WTC11 (cell line): Measurements from ENCODE around the gene PI4K2A. TPM values are rescaled to one million over a fixed set of nuclear protein-coding genes. Genes with fewer than 3 reads are reported as not detected.
"Not testable (repeated sequence)": the region's sequence is repeated elsewhere in the genome, so short reads cannot be mapped to it uniquely, and the experiment has no call there.

ENCODE experiments used
- ATAC-seq: fragments of 200-7000 bp; cut with Tn5 transposase; 2 replicates; pipeline ENCODE4 v1.10.0; 2021; ENCODE audit warnings: mild to moderate bottlenecking, moderate library complexity
- CTCF ChIA-PET: fragments of 300-600 bp; sonication (Branson Sonifier 250); formaldehyde crosslinking; loops from one replicate; lab custom pipeline; 2021; ENCODE audit warnings: antibody characterized with exemption; lab: Charles Lee
- POLR2A ChIA-PET: fragments of 350-600 bp; sonication (Branson Sonifier 250); formaldehyde crosslinking; loops from one replicate; lab custom pipeline; 2021; ENCODE audit warnings: antibody characterized with exemption; lab: Charles Lee
- DNase-seq: peaks from one replicate; pipeline ENCODE4 v3.0.0; 2021; ENCODE audit warnings: low spot score
- H3K27ac Mint-ChIP-seq: 2 replicates; pipeline ENCODE4 v1.8.0; 2021; ENCODE audit warnings: mixed read lengths
- H3K27me3 Mint-ChIP-seq: 2 replicates; pipeline ENCODE4 v1.8.0; 2021; ENCODE audit warnings: low read depth, mild to moderate bottlenecking, moderate library complexity, mixed read lengths
- H3K36me3 Mint-ChIP-seq: 2 replicates; pipeline ENCODE4 v1.8.0; 2021; ENCODE audit warnings: mixed read lengths
- H3K4me1 Mint-ChIP-seq: 2 replicates; pipeline ENCODE4 v1.8.0; 2022; ENCODE audit warnings: mixed read lengths
- H3K4me3 Mint-ChIP-seq: 2 replicates; pipeline ENCODE4 v1.8.0; 2021; ENCODE audit warnings: mild to moderate bottlenecking, moderate library complexity, mixed read lengths
- H3K9me3 Mint-ChIP-seq: 2 replicates; pipeline ENCODE4 v1.8.0; 2021; ENCODE audit warnings: mixed read lengths
- ATF6 ChIP-seq: sonication (generic); formaldehyde crosslinking; IDR thresholded peaks from 2 replicates; pipeline ENCODE4 v1.8.1; 2023; ENCODE audit warnings: mild to moderate bottlenecking, missing genetic modification reagents
- CREM ChIP-seq: sonication (generic); formaldehyde crosslinking; IDR thresholded peaks from 2 replicates; pipeline ENCODE4 v1.8.1; 2022; ENCODE audit warnings: mild to moderate bottlenecking, missing genetic modification reagents, moderate library complexity
- EMX1 ChIP-seq: fragments of 250-450 bp; sonication (Bioruptor Pico); IDR thresholded peaks from 2 replicates; pipeline ENCODE4 v1.8.0; 2021; ENCODE audit warnings: mild to moderate bottlenecking
- FOXJ3 ChIP-seq: sonication (generic); formaldehyde crosslinking; IDR thresholded peaks from 2 replicates; pipeline ENCODE4 v1.9.0; 2021; ENCODE audit warnings: missing genetic modification reagents, mild to moderate bottlenecking, borderline replicate concordance
- GTF2I ChIP-seq: fragments of 250-450 bp; sonication (Bioruptor Pico); conservative IDR thresholded peaks from 2 replicates; pipeline ENCODE4 v1.4.0; 2021; ENCODE audit warnings: mild to moderate bottlenecking
- MXD4 ChIP-seq: fragments of 250-450 bp; sonication (Bioruptor Pico); IDR thresholded peaks from 2 replicates; pipeline ENCODE4 v1.8.0; 2021; ENCODE audit warnings: mild to moderate bottlenecking, moderate library complexity, borderline replicate concordance
- NFYB ChIP-seq: sonication (generic); formaldehyde crosslinking; conservative IDR thresholded peaks from 2 replicates; pipeline ENCODE4 v1.8.0; 2022; ENCODE audit warnings: low read depth, missing genetic modification reagents
- PRRX2 ChIP-seq: fragments of 250-450 bp; sonication (Bioruptor Pico); IDR thresholded peaks from 2 replicates; pipeline ENCODE4 v1.8.0; 2021; ENCODE audit warnings: mild to moderate bottlenecking
- RELA ChIP-seq: sonication (generic); formaldehyde crosslinking; IDR thresholded peaks from 2 replicates; pipeline ENCODE4 v1.8.1; 2022; ENCODE audit warnings: missing genetic modification reagents, mild to moderate bottlenecking, borderline replicate concordance
- SOX15 ChIP-seq: fragments of 250-450 bp; sonication (Bioruptor Pico); IDR thresholded peaks from 2 replicates; pipeline ENCODE4 v1.9.0; 2021; ENCODE audit warnings: mild to moderate bottlenecking
- TCF7 ChIP-seq: sonication (generic); formaldehyde crosslinking; IDR thresholded peaks from 2 replicates; pipeline ENCODE4 v1.8.0; 2022; ENCODE audit warnings: mild to moderate bottlenecking, low read depth, missing genetic modification reagents, moderate library complexity
- TEAD4 ChIP-seq: sonication (generic); formaldehyde crosslinking; IDR thresholded peaks from 2 replicates; pipeline ENCODE4 v1.8.0; 2022; ENCODE audit warnings: mild to moderate bottlenecking, missing genetic modification reagents
- ZNF121 ChIP-seq: sonication (generic); formaldehyde crosslinking; IDR thresholded peaks from 2 replicates; pipeline ENCODE4 v1.8.0; 2023; ENCODE audit warnings: missing genetic modification reagents
- ZNF263 ChIP-seq: sonication (generic); formaldehyde crosslinking; IDR thresholded peaks from 2 replicates; pipeline ENCODE4 v1.8.1; 2022; ENCODE audit warnings: low read depth, mild to moderate bottlenecking, moderate library complexity, missing genetic modification reagents
- ZNF317 ChIP-seq: sonication (generic); formaldehyde crosslinking; IDR thresholded peaks from 2 replicates; pipeline ENCODE4 v1.8.1; 2023; ENCODE audit warnings: low read depth, mild to moderate bottlenecking, moderate library complexity, missing genetic modification reagents, borderline replicate concordance
- ZNF423 ChIP-seq: fragments of 250-450 bp; sonication (Bioruptor Pico); IDR thresholded peaks from 2 replicates; pipeline ENCODE4 v2.1.2; 2022; ENCODE audit warnings: mild to moderate bottlenecking, moderate library complexity
- total RNA-seq: library from RNA; stranded (reverse); gene quantifications from 3 replicates; pipeline ENCODE4 v1.2.3, GENCODE V29; 2021
- TF ChIP-seq, protein P1 (sequence below): sonication (generic); formaldehyde crosslinking; IDR thresholded peaks from 2 replicates; pipeline ENCODE4 v1.8.1; 2022; ENCODE audit warnings: mild to moderate bottlenecking, moderate library complexity, missing genetic modification reagents
- TF ChIP-seq, protein P2 (sequence below): sonication (generic); formaldehyde crosslinking; IDR thresholded peaks from 2 replicates; pipeline ENCODE4 v1.8.1; 2023; ENCODE audit warnings: mild to moderate bottlenecking, moderate library complexity, missing genetic modification reagents

PI4K2A gene
- total RNA-seq, 1 experiment from 2014 or later = 19.5 TPM

GRCh38 chr10:97632949-97633884 lies 7.3 kb upstream of the PI4K2A start, which contains the start of gene MORN4 (continued):
- TF ChIP-seq, protein P1, sequence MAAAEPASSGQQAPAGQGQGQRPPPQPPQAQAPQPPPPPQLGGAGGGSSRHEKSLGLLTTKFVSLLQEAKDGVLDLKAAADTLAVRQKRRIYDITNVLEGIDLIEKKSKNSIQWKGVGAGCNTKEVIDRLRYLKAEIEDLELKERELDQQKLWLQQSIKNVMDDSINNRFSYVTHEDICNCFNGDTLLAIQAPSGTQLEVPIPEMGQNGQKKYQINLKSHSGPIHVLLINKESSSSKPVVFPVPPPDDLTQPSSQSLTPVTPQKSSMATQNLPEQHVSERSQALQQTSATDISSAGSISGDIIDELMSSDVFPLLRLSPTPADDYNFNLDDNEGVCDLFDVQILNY (CRISPR knock-in tag) = peak; percentile 58; the same call in 1 of the 2 replicates
- TF ChIP-seq TEAD4 (CRISPR knock-in tag) (no peak), SOX15 (CRISPR knock-in tag) (no peak)

DNA sequence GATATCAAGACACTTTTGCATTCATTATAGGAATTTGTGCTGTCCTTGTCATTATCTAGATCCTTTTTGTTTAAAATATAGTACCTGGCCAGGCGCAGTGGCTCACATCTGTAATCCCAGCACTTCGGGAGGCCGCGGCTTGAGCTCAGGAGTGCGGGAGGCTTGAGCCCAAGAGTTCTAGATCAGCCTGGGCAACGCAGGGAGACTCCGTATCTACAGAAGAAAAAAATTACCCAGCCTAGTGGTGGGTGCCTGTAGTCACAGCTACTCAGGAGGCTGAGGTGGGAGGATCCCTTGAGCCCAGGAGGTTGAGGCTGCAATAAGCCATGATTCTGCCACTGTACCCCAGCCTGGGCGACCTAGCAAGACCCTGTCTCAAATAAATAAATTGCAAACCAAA lies 6.5 kb upstream of the PI4K2A start:
- no peaks in the 10 kb centered on the region for H3K9me3 Mint-ChIP-seq
- CTCF ChIA-PET = interaction anchor here (1.0 to 1.3 kb wide), 2 partner anchors 50 to 62 kb away, joined by 3 to 4 read pairs; partner anchors contain the start of genes ANKRD2 and HOGA1
- peak overlapping the region; percentile 98 for H3K4me3 Mint-ChIP-seq
- H3K27me3 Mint-ChIP-seq = no peaks in the 10 kb centered on the region
- H3K36me3 Mint-ChIP-seq = no peaks in the 10 kb centered on the region
- peak overlapping the region; percentile 97 for H3K27ac Mint-ChIP-seq
- TF ChIP-seq ZNF263 (CRISPR knock-in tag) = no peak
- TF ChIP-seq RELA (CRISPR knock-in tag) = no peak
- no peak for TF ChIP-seq FOXJ3 (CRISPR knock-in tag)
- peak; percentile 68; the same call in 1 of the 2 replicates for TF ChIP-seq GTF2I
- TF ChIP-seq ZNF121 (CRISPR knock-in tag) = peak; percentile 91
- TF ChIP-seq, protein P2, sequence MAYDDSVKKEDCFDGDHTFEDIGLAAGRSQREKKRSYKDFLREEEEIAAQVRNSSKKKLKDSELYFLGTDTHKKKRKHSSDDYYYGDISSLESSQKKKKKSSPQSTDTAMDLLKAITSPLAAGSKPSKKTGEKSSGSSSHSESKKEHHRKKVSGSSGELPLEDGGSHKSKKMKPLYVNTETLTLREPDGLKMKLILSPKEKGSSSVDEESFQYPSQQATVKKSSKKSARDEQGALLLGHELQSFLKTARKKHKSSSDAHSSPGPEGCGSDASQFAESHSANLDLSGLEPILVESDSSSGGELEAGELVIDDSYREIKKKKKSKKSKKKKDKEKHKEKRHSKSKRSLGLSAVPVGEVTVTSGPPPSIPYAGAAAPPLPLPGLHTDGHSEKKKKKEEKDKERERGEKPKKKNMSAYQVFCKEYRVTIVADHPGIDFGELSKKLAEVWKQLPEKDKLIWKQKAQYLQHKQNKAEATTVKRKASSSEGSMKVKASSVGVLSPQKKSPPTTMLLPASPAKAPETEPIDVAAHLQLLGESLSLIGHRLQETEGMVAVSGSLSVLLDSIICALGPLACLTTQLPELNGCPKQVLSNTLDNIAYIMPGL (CRISPR knock-in tag) = 0 out of 2 replicates have a peak, but pooled peaks have one; percentile 5
- H3K4me1 Mint-ChIP-seq = peaks cover 16% of the 10 kb centered on the region; the same call in 1 of the 2 replicates
- DNase-seq = no peak
- peak; percentile 6; the same call in 1 of the 2 replicates for ATAC-seq
- POLR2A ChIA-PET = no interaction called here

- Mint-ChIP-seq H3K4me1 (peaks cover 19% of the 10 kb centered on the region), H3K4me3 (no peak overlapping the region), H3K27ac (no peak overlapping the region), H3K27me3 (no peaks in the 10 kb centered on the region), H3K36me3 (no peaks in the 10 kb centered on the region), H3K9me3 (no peaks in the 10 kb centered on the region)
- CTCF ChIA-PET = no interaction called here
- DNase-seq (no peak), ATAC-seq (no peak)
- no peak for TF ChIP-seq EMX1 (CRISPR knock-in tag)
- no peak for TF ChIP-seq GTF2I
- no peak for TF ChIP-seq PRRX2 (CRISPR knock-in tag)
- TF ChIP-seq CREM (CRISPR knock-in tag) = no peak
- TF ChIP-seq NFYB (CRISPR knock-in tag) = no peak
- TF ChIP-seq, protein P2 (CRISPR knock-in tag) = no peak
- no peak for TF ChIP-seq ZNF423 (CRISPR knock-in tag)
- no peak for TF ChIP-seq TCF7
- TF ChIP-seq MXD4 (CRISPR knock-in tag) = no peak
- TF ChIP-seq ATF6 (CRISPR knock-in tag) = no peak
- TF ChIP-seq ZNF317 (CRISPR knock-in tag) = no peak
- POLR2A ChIA-PET = no interaction called here
These were observed 4.9 kb upstream of the PI4K2A start for GRCh38 chr10:97635577-97635976.

GRCh38 chr10:97639090-97639489 lies 1.4 kb upstream of the PI4K2A start:
- Mint-ChIP-seq H3K4me1 (peaks cover 27% of the 10 kb centered on the region), H3K36me3 (peaks cover 11% of the 10 kb centered on the region; the same call in 1 of the 2 replicates)
- H3K4me3 Mint-ChIP-seq, POLR2A ChIA-PET, H3K27me3 Mint-ChIP-seq, H3K27ac Mint-ChIP-seq, CTCF ChIA-PET, DNase-seq, ATAC-seq, H3K9me3 Mint-ChIP-seq: not testable (repeated sequence)
